Fibroblast of lung (primary cell): ENCODE data around the gene NMT1.

Experiments used
- CTCF ChIP-seq, 2 donors: IDR thresholded peaks in 1 of 2; conservative IDR thresholded peaks in 1 of 2; 1 replicate in 1 of 2; 2 replicates in 1 of 2; pipeline ENCODE4 v1.5.1; 2011 to 2012; ENCODE audit warnings: low read length in 2 of 2, control low read depth in 1 of 2, inconsistent platforms in 1 of 2, low read depth in 1 of 2, mild to moderate bottlenecking in 1 of 2
- EZH2 ChIP-seq: IDR thresholded peaks from 2 replicates; pipeline ENCODE4 v1.5.1; 2012; ENCODE audit warnings: low read length, control low read depth, mild to moderate bottlenecking; ENCODE audit errors: missing control alignments

- TF ChIP-seq CTCF (conservative IDR thresholded peaks at IDR 0.05 in 1 of 2, IDR thresholded peaks at IDR 0.05 in 1 of 2; ENCODE audit: low read depth in 1 of 2, low read length in 2 of 2), result no peak
- no peak for TF ChIP-seq EZH2
Observed at GRCh38 chr17:45129940-45130680, 69.0 kb downstream of the NMT1 start.
